IMR-90 (cell line): Measurements from ENCODE around the gene POLE4.

Source experiments
- BHLHE40 ChIP-seq: fragments of 150-350 bp; IDR thresholded peaks from 2 replicates; pipeline ENCODE4 v1.6.1; 2016; ENCODE audit warnings: mild to moderate bottlenecking, low read depth, low read length
- CTCF ChIP-seq: conservative IDR thresholded peaks from 2 replicates; pipeline ENCODE4 v1.5.1; 2012; ENCODE audit warnings: mild to moderate bottlenecking, low read depth, low read length, improper control_type of control experiment
- POLR2A ChIP-seq: IDR thresholded peaks from 2 replicates; pipeline ENCODE4 v1.6.1; 2012; ENCODE audit warnings: mild to moderate bottlenecking, low read depth, low read length

GRCh38 chr2:74931940-74932339 is 26.5 kb upstream of the POLE4 start:
- no peak for TF ChIP-seq CTCF
- no peak for TF ChIP-seq POLR2A
- TF ChIP-seq BHLHE40, result no peak
